ENCODE data around the gene RRAD.

GRCh38 chr16:66931665-66932064 lies 6.3 kb upstream of the RRAD start:
- no peak for TF ChIP-seq CTCF (IDR thresholded peaks at IDR 0.05; ENCODE audit: low read depth, low read length, missing input control)
- no peak for TF ChIP-seq TAF1 (conservative IDR thresholded peaks at IDR 0.05)
- TF ChIP-seq SP1 (IDR thresholded peaks at IDR 0.05), result no peak
- no peak for TF ChIP-seq ZBTB33 (IDR thresholded peaks at IDR 0.05)
- TF ChIP-seq, protein P1, sequence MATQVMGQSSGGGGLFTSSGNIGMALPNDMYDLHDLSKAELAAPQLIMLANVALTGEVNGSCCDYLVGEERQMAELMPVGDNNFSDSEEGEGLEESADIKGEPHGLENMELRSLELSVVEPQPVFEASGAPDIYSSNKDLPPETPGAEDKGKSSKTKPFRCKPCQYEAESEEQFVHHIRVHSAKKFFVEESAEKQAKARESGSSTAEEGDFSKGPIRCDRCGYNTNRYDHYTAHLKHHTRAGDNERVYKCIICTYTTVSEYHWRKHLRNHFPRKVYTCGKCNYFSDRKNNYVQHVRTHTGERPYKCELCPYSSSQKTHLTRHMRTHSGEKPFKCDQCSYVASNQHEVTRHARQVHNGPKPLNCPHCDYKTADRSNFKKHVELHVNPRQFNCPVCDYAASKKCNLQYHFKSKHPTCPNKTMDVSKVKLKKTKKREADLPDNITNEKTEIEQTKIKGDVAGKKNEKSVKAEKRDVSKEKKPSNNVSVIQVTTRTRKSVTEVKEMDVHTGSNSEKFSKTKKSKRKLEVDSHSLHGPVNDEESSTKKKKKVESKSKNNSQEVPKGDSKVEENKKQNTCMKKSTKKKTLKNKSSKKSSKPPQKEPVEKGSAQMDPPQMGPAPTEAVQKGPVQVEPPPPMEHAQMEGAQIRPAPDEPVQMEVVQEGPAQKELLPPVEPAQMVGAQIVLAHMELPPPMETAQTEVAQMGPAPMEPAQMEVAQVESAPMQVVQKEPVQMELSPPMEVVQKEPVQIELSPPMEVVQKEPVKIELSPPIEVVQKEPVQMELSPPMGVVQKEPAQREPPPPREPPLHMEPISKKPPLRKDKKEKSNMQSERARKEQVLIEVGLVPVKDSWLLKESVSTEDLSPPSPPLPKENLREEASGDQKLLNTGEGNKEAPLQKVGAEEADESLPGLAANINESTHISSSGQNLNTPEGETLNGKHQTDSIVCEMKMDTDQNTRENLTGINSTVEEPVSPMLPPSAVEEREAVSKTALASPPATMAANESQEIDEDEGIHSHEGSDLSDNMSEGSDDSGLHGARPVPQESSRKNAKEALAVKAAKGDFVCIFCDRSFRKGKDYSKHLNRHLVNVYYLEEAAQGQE (IDR thresholded peaks at IDR 0.05), result no peak

Data from liver (tissue), 3 donors.